HG03558 (cell line): ENCODE results near the gene MAP6.
A peak's percentile ranks its signal among the peaks of the same experiment; 100 is the strongest.
"Not testable (repeated sequence)": the region's sequence is repeated elsewhere in the genome, so short reads cannot be mapped to it uniquely, and the experiment has no call there.

Experiments used
- ATAC-seq: cut with Tn5 transposase; IDR thresholded peaks from one replicate; pipeline ENCODE4 v1.9.1; 2021; ENCODE audit warnings: moderate number of reproducible peaks; ENCODE audit not compliant: unreplicated experiment; ENCODE audit errors: extremely low read depth

The MAP6 gene

GRCh38 chr11:75668451-75669297 lies at the start of gene MAP6:
Gene MAP6, minus strand, starts transcription at chr11:75669038. Its CDS starts 669 bp downstream, at chr11:75668369.
- no peak for ATAC-seq

DNA sequence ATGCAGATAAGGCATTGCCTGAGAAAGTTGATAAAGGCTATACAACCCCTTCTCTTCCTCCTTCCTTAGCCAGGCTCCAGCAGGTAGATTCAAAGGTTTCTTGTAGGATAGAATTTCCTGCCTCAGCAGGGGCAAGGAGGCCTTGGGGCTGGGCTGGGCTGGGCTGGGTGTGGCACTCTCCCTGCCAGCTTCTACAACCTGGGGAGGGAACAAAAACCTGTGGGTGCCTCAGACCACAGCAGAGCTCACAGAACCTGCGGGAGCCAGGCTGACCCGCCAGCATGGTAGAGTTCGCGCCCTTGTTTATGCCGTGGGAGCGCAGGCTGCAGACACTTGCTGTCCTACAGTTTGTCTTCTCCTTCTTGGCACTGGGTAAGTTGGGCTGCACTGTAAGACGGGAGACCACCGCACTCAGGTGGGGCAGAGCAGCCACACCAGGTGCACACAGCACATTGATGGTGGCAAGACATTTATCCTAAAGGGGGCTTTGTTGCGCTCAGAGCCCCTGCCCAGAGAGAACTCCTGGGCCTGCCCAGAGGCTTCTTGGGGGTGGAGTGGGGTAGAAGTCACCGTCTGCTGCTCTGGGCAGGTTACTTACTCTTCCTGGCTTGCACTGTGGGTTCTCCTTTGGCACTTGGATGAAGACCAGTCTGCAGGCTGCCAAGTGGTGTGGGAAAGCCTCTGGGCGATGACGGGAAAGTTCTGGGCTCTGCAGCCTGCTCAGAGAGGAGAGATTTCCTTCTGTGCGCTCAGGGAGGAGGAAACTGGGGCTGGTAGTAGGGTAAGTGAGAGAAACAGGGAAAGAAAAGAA lies 49.0 kb upstream of the MAP6 start, which contains the start of gene MOGAT2:
Gene MOGAT2, plus strand, starts transcription at position 231 of the 811 bp plus-strand sequence. Its CDS starts 51 bp downstream, at position 282.
- no peak for ATAC-seq

DNA sequence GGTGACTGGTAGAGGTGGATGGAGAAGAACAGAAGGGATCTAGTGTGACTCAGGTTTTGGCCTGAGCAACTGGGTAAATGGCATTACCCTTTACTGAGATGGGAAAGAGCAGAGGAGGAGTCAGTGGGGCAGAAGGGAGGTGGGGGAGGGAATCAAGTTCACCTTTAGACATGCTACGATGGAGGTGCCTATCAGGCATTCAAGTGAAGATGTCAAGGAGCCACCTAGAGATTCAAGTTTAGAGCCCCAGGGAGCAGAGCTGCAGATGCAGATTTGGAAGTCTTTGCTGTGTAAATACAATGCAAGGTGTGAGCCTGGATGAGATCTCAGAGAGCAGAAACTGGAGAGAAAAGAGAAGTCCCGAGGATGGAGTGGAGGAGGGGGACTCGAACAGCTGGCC lies 47.8 kb upstream of the MAP6 start:
- ATAC-seq = no peak

DNA sequence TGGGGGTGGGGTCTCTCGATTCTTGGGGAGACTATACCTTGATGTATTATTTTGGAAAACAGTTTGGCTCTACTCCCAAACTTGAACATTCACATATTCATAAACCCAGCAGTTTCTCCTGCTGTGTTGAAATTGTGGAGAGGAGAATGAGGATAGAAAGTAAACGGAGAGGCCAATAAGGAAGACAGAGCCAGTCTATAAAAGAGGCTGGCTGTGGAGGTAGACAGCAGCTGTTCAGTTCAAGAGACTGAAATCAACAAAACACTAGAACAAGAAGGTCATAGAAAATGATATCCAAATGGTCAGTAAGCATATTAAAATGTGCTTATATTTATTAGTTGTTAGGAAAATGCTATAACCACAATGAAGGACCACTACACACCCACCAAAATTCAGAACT lies 46.9 kb upstream of the MAP6 start:
- ATAC-seq = no peak

DNA sequence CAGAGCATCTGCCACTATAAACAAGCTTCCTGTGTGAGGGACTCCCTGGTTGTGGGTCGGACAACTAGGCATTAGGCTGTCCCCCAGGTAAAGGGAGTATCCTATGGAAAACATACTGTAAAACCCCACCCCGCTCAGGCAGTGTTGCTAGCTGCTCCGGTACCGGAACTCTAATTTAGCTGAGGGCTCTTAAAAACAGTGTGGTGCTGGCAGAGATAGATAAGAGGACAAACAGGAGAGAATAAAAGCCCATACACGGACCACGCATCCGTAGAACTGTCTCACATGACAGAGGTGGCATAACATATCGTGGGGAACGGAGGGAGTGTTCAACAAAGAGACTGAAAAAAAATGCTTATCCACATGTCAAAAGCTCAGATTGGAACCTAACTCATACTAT lies 45.4 kb upstream of the MAP6 start:
- ATAC-seq = no peak

- no peak for ATAC-seq
Measured at GRCh38 chr11:75706260-75706729, 37.5 kb upstream of the MAP6 start.

- ATAC-seq = no peak
Measured at GRCh38 chr11:75705541-75705940, 36.7 kb upstream of the MAP6 start.

GRCh38 chr11:75703695-75704237 lies 34.9 kb upstream of the MAP6 start:
- ATAC-seq = no peak

GRCh38 chr11:75700940-75701339 lies 32.1 kb upstream of the MAP6 start:
- no peak for ATAC-seq

- no peak for ATAC-seq
Measured at GRCh38 chr11:75697906-75698581, 29.2 kb upstream of the MAP6 start.

GRCh38 chr11:75691804-75692203 lies 23.0 kb upstream of the MAP6 start:
- ATAC-seq = no peak

GRCh38 chr11:75689863-75690609 lies 21.2 kb upstream of the MAP6 start:
- ATAC-seq = peak; percentile 71

DNA sequence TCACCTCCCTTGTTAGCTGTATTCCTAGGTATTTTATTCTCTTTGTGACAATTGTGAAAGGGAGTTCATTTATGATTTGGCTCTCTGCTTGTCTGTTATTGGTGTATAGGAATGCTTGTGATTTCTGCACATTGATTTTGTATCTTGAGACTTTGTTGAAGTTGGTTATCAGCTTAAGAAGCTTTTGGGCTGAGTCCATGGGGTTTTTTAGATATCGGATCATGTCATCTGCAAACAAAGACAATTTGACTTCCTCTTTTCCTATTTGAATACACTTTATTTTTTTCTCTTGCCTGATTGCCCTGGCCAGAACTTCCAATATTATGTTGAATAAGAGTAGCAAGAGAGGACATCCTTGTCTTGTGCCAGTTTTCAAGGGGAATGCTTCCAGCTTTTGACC lies 15.0 kb upstream of the MAP6 start:
- not testable (repeated sequence) for ATAC-seq

- ATAC-seq = no peak
Measured at GRCh38 chr11:75679566-75679965, 10.7 kb upstream of the MAP6 start.

GRCh38 chr11:75678620-75679259 lies 9.9 kb upstream of the MAP6 start:
- no peak for ATAC-seq

DNA sequence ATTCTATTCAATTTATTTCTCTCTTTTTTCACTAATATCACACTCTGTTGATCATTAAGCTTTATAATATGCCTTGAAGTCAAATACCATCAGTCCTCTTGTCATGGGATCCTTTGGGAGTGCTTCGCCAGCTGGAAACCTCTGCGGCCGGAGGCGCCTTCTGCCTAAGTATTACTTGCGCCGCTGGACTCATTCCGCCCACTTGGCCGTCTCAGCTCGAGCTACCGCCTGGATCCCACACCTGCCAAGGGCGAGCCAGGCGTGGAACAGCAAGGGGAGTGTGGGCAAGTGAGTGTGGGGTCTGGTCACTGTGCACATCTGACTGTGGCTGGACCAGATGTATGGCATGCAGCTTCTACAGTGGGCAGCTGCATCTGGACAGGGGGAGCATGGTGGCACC lies 9.1 kb upstream of the MAP6 start:
- no peak for ATAC-seq

DNA sequence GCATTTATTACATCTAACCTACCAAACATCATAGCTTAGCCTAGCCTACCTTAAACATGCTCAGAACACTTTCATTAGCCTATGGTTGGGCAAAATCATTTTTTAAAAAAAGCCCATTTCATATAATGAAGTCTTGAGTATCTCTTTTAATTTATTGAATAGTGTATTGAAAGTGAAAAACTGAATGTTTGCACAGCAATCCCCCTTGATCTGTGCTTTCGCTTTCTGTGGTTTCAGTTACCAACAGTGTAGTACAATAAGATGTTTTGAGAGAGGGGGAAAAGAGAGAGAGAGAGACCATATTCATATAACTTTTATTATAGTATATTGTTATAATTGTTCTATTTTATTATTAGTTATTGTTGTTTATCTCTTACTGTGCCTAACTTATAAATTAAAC lies 8.4 kb upstream of the MAP6 start:
- no peak for ATAC-seq

- ATAC-seq = no peak
Measured at GRCh38 chr11:75673977-75674582, 5.2 kb upstream of the MAP6 start.
